Nephron progenitor cell (in vitro differentiated cells): ENCODE measurements around the gene DPP3.

Experiments used
- DNase-seq: peaks from one replicate; pipeline ENCODE4 v3.0.0; 2021
- H3K27ac Mint-ChIP-seq: 2 replicates; pipeline ENCODE4 v1.8.0; 2021; ENCODE audit warnings: mild to moderate bottlenecking, moderate library complexity, mixed read lengths
- H3K27me3 Mint-ChIP-seq: 2 replicates; pipeline ENCODE4 v1.8.0; 2021; ENCODE audit warnings: mild to moderate bottlenecking, low read depth, mixed read lengths; ENCODE audit not compliant: poor library complexity
- H3K36me3 Mint-ChIP-seq: 2 replicates; pipeline ENCODE4 v1.8.0; 2021; ENCODE audit warnings: low read depth, mixed read lengths
- H3K4me1 Mint-ChIP-seq: 2 replicates; pipeline ENCODE4 v1.8.0; 2021; ENCODE audit warnings: mixed read lengths
- H3K4me3 Mint-ChIP-seq: 2 replicates; pipeline ENCODE4 v1.8.0; 2021; ENCODE audit warnings: mild to moderate bottlenecking, moderate library complexity, mixed read lengths
- H3K9me3 Mint-ChIP-seq: 2 replicates; pipeline ENCODE4 v1.8.0; 2021; ENCODE audit warnings: mild to moderate bottlenecking, moderate library complexity, mixed read lengths
- TF ChIP-seq, protein P1 (sequence below): fragments of 200-600 bp; sonication (generic); IDR thresholded peaks from 2 replicates; pipeline ENCODE4 v1.5.0; 2021; ENCODE audit warnings: antibody characterized with exemption

Gene DPP3

DNA sequence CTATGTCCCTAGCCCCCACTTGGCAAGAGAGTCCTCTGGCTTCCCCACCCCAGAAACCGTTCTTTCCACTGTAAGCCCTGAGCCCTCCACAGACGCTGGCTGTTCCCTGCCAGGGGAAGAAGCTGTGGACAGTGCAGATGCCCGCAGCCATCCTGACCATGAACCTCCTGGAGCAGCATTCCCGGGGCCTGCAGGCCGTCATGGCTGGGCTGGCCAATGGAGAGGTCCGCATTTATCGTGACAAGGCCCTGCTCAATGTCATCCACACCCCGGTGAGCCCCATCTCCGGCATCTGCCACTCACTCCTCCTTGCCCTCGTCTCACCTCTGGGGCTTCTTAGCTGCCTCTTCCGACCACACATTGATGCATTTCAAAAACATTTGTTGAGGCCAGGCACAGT lies 43.4 kb downstream of the DPP3 start:
- H3K4me1 Mint-ChIP-seq: peaks cover 5% of the 10 kb centered on the region
- TF ChIP-seq, protein P1, sequence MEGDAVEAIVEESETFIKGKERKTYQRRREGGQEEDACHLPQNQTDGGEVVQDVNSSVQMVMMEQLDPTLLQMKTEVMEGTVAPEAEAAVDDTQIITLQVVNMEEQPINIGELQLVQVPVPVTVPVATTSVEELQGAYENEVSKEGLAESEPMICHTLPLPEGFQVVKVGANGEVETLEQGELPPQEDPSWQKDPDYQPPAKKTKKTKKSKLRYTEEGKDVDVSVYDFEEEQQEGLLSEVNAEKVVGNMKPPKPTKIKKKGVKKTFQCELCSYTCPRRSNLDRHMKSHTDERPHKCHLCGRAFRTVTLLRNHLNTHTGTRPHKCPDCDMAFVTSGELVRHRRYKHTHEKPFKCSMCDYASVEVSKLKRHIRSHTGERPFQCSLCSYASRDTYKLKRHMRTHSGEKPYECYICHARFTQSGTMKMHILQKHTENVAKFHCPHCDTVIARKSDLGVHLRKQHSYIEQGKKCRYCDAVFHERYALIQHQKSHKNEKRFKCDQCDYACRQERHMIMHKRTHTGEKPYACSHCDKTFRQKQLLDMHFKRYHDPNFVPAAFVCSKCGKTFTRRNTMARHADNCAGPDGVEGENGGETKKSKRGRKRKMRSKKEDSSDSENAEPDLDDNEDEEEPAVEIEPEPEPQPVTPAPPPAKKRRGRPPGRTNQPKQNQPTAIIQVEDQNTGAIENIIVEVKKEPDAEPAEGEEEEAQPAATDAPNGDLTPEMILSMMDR: no peak
- peaks cover 57% of the 10 kb centered on the region for H3K36me3 Mint-ChIP-seq
- H3K9me3 Mint-ChIP-seq: no peaks in the 10 kb centered on the region
- no peak overlapping the region for H3K4me3 Mint-ChIP-seq
- DNase-seq: no peak
- H3K27me3 Mint-ChIP-seq: no peaks in the 10 kb centered on the region
- H3K27ac Mint-ChIP-seq: no peak overlapping the region

DNA sequence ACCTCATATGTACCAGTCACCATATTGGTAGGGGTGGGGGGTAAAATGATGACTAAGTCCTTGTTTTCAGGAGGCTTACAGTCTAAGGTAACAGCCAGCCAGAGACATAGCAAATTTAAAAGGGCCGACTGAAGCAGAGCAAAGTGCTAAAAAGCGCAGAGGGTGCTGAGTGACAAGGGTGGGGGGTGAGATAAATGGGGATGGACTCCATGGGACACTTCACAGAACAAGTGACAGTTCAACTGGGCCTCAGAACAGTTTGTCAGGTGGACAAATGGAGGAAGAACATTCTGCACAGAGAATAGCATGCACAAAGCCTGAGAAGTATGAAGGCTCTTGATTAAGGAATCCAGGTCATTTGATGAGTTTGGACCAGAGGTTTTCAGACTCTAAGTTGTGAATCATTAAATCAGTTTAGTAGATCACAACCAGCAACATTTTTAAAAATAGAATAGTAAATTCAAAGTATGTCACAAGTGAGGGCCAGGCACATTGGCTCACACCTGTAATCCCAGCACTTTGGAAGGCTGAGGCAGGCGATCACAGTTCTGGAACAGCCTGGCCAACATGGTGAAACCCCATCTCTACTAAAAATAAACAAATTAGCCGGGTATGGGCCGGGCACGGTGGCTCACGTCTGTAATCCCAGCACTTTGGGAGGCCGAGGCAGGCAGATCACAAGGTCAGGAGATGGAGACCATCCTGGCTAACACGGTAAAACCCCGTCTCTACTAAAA lies 44.2 kb downstream of the DPP3 start:
- Mint-ChIP-seq H3K27ac (no peak overlapping the region), H3K9me3 (no peaks in the 10 kb centered on the region), H3K36me3 (peaks cover 53% of the 10 kb centered on the region), H3K27me3 (no peaks in the 10 kb centered on the region), H3K4me3 (no peak overlapping the region), H3K4me1 (peaks cover 5% of the 10 kb centered on the region)
- TF ChIP-seq, protein P1: no peak
- no peak for DNase-seq

GRCh38 chr11:66529069-66529468 lies 48.8 kb downstream of the DPP3 start:
- Mint-ChIP-seq H3K4me1 (peaks cover 5% of the 10 kb centered on the region), H3K36me3 (peaks cover 27% of the 10 kb centered on the region), H3K27me3 (peaks cover 7% of the 10 kb centered on the region), H3K9me3 (no peaks in the 10 kb centered on the region), H3K27ac (no peak overlapping the region), H3K4me3 (no peak overlapping the region)
- TF ChIP-seq, protein P1: no peak
- no peak for DNase-seq

- peaks cover 28% of the 10 kb centered on the region for H3K36me3 Mint-ChIP-seq
- no peak overlapping the region for H3K4me3 Mint-ChIP-seq
- peaks cover 5% of the 10 kb centered on the region for H3K4me1 Mint-ChIP-seq
- H3K27ac Mint-ChIP-seq: no peak overlapping the region
- H3K27me3 Mint-ChIP-seq: peaks cover 7% of the 10 kb centered on the region
- TF ChIP-seq, protein P1: no peak
- no peaks in the 10 kb centered on the region for H3K9me3 Mint-ChIP-seq
- no peak for DNase-seq
Observed at GRCh38 chr11:66529655-66530054, 49.4 kb downstream of the DPP3 start.

GRCh38 chr11:66530927-66531709 lies 50.9 kb downstream of the DPP3 start:
- H3K4me1 Mint-ChIP-seq: peaks cover 9% of the 10 kb centered on the region
- peaks cover 10% of the 10 kb centered on the region for H3K27me3 Mint-ChIP-seq
- H3K36me3 Mint-ChIP-seq: peaks cover 37% of the 10 kb centered on the region
- H3K9me3 Mint-ChIP-seq: no peaks in the 10 kb centered on the region
- no peak overlapping the region for H3K27ac Mint-ChIP-seq
- no peak overlapping the region for H3K4me3 Mint-ChIP-seq
- TF ChIP-seq, protein P1: no peak
- DNase-seq: no peak
